GM12864 (cell line): Measurements from ENCODE around the gene NFRKB.
"Not testable (repeated sequence)": the region's sequence is repeated elsewhere in the genome, so short reads cannot be mapped to it uniquely, and the experiment has no call there.

Experiments used
- DNase-seq: peaks from one replicate; pipeline ENCODE4 v3.0.0-alpha.2; 2011; ENCODE audit warnings: low read depth
- H3K4me3 ChIP-seq: 2 replicates; pipeline ENCODE4 v1.5.1; 2011; ENCODE audit warnings: mild to moderate bottlenecking, low read depth, low read length, control low read depth
- TF ChIP-seq, protein P1 (sequence below): IDR thresholded peaks from 2 replicates; pipeline ENCODE4 v1.5.1; 2011; ENCODE audit warnings: low read depth, mild to moderate bottlenecking, moderate library complexity, low read length, control low read depth, inconsistent platforms; ENCODE audit errors: missing control alignments

The NFRKB gene

DNA sequence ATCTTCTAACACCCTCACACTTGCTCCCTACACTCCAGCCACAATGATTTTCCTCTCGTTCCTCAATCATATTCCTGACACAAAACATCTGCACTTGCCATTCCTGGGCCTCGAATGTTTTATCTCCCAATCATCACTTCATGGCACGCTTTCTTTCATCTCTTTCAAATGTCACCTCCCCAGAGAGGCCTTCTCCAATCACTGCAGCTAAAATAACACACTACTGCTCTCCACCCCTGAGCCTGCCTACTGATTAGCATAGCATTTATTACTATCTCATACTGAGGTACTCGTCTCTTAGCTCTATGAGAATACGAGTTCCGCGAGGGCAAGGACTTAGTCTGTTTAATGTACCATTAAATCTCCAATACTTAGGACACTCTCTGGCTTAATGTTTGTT, 23.5 kb downstream of the NFRKB start:
- TF ChIP-seq, protein P1, sequence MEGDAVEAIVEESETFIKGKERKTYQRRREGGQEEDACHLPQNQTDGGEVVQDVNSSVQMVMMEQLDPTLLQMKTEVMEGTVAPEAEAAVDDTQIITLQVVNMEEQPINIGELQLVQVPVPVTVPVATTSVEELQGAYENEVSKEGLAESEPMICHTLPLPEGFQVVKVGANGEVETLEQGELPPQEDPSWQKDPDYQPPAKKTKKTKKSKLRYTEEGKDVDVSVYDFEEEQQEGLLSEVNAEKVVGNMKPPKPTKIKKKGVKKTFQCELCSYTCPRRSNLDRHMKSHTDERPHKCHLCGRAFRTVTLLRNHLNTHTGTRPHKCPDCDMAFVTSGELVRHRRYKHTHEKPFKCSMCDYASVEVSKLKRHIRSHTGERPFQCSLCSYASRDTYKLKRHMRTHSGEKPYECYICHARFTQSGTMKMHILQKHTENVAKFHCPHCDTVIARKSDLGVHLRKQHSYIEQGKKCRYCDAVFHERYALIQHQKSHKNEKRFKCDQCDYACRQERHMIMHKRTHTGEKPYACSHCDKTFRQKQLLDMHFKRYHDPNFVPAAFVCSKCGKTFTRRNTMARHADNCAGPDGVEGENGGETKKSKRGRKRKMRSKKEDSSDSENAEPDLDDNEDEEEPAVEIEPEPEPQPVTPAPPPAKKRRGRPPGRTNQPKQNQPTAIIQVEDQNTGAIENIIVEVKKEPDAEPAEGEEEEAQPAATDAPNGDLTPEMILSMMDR: no peak
- DNase-seq: no peak
- no peak overlapping the region for H3K4me3 ChIP-seq

DNA sequence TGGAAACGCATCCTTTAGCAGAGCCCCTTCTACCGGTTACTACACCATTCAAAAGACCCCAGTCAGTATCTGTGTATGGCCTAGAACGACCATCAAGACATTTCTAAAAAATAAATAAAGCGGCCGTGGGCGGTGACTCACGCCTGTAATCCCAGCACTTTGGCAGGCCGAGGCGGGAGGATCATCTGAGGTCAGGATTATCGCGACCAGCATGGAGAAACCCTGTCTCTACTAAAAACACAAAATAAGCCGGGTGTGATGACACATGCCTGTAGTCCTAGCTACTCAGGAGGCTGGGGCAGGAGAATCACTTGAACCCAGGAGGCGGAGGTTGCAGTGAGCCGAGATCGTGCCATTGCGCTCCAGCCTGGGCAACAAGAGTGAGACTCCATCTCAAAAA, 26.8 kb downstream of the NFRKB start:
- not testable (repeated sequence) for H3K4me3 ChIP-seq, DNase-seq

DNA sequence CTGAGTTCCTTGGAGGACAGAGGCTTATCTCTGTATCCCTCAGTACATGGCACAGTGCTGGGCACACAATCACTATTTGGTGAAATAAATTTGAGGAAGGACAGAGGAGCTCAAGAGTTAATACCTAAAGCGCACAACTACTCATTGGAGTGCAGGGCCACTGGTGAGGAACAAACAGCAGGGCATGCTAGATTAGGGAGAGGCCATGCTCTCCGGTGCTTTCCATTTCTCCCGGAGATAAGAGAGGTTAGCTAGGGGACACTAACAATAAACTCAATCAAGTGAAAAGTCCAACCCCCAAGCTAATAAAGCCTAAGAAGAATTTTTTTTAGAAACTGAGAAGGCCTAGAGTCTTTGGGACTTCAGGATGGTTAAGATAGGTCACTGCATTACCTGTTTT, 29.1 kb downstream of the NFRKB start:
- TF ChIP-seq, protein P1: no peak
- no peak for DNase-seq
- H3K4me3 ChIP-seq: no peak overlapping the region

DNA sequence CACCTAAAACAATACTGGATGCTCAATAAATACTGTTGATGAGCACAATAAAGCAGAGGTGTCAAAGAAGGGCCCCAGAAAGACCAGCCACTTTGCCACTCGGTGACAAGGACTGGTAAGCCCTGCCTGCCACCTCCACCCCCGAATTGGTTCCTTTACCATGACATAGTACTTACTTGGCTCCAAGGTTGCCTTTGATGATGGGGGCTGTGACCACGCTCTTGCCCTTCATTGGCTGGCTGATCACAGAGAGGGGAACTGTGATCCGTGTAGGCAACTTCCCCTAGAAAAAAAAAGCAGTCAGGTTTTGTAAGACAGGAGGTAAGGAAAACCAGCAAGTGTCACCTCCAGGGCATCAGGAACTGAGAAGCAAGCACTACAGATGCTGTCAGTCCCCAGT, 29.7 kb downstream of the NFRKB start:
- no peak overlapping the region for H3K4me3 ChIP-seq
- TF ChIP-seq, protein P1: no peak
- DNase-seq: no peak

DNA sequence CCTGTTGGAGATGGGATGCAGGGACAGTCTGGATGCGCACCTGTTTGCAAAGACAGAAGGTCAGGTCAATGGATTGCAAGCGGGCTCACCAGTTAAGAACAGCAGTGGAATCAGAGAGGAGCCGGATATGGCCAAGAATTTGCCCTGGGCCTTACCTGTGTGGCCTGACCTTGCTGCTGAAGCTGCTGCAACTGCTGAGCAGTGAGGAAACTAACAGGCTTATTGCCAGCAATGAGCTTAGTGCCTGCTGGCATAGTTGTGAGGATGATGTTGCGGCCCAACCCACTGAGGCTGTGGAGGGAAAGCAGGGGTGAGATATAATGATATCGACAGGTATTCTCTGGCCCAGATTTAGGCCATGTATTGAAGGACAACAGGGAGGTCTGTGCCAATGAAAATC, 30.6 kb downstream of the NFRKB start:
- H3K4me3 ChIP-seq: no peak overlapping the region
- DNase-seq: no peak
- TF ChIP-seq, protein P1: no peak

DNA sequence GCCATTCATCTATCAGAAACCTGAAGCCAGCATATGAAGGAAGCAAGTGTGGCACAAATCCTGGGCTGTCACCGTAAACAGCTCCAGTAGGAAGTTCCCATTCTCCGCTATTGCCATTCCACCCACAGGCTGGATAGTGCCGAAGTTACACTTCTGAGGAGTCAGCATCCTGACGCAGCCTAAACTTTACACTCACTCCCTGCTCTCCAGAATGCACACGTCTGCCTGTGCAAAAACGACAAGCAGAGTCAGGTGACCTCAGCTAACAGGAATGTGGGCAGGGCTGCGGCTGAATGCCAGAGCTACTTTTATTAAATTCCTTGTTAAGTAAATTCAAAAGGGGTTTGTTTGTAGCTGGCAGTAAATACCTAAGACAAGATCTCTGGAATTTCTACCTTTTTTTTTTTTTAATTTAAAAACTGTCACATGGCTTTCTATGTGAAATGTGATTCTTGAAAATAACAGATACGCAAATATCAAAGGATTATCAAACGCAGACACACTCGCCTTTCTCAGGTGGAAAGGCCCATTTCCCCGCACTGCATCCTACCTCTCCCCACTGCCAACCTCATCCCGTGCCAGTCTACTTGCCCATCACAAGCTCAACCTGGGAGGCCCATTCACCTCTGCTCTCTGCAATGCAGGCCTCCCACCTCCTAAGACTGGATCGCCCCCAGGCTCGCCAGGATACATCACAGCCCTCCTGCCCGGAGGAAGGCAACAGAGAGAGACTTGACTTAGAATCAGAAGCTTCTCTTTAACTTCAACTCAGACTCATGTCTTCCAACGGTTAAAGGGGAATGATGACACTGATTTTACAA, 33.5 kb downstream of the NFRKB start:
- no peak for DNase-seq
- TF ChIP-seq, protein P1: no peak

DNA sequence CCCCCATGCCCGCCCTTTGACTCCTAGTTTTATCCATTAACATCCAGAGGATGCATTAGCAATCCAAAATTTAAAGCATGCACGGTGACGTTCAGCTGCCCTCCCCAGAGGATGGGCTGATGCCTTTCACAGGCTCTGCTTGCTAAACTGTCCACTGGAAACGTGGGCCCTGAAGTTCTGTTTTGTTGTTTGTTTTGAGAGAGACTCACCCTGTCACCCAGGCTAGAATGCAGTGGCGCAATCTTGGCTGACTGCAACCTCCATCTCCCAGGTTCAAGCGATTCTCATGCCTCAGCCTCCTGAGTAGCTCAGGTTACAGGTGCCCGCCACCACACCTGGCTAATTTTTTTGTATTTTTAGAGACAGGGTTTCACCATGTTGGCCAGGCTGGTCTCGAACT, 39.3 kb downstream of the NFRKB start:
- no peak overlapping the region for H3K4me3 ChIP-seq
- TF ChIP-seq, protein P1: no peak
- no peak for DNase-seq

More for the DNA sequence above, 33.5 kb downstream of the NFRKB start:
- H3K4me3 ChIP-seq: no peak overlapping the region
